NCI-H1930 (cell line): ENCODE data around the gene RBM23.
A peak's percentile ranks its signal among the peaks of the same experiment; 100 is the strongest.

Experiments used
- DNase-seq, 2 experiments: peaks; one replicate each; lab custom pipeline; 2025; lab: John Stamatoyannopoulos, UW

Gene RBM23

DNA sequence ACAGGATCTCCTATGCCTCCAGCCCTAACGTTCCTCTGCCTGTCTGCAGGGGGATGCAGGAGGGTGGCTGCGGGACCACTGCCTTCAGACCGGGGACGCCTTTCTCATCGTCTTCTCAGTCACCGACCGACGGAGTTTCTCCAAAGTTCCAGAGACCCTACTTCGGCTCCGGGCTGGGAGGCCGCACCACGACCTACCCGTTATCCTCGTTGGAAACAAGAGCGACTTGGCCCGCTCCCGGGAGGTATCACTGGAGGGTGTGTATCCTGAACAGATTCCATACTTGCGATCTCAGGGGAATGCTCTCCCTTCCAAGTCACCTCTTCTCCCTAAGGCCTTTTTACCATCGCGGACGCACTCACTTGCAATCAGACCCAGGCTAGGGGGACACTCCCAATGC lies 33.0 kb downstream of the RBM23 start:
- no peak for DNase-seq

GRCh38 chr14:22884738-22885523 lies 34.0 kb downstream of the RBM23 start:
- no peak for DNase-seq

GRCh38 chr14:22884076-22884737 lies 34.7 kb downstream of the RBM23 start:
- no peak for DNase-seq

- no peak for DNase-seq
Measured at GRCh38 chr14:22883173-22883976, 35.6 kb downstream of the RBM23 start, which contains the start of gene REM2. Gene REM2, plus strand, starts transcription at chr14:22883222. Its CDS starts 66 bp downstream, at chr14:22883288.

GRCh38 chr14:22882529-22883172 lies 36.3 kb downstream of the RBM23 start:
- peak; percentile 15 to 19 for DNase-seq

DNA sequence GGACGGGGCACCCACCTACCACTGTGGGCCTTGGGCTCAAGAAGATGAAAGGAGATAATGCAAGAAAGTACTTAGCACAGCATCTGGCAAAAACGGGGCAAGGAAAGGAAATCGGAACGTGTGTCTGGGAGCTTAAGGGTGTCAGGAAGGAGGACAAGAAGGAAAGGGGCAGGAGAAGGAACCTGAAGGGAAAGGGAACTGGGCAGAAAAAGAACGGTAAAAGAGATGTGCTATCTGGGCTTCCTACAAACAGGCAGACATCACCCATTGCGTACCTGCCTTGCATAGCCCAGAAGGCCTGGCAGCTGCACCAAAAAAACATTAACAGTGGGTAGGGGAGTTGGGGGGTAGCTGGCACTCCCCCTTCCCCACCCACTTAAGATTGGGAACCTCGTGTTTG lies 36.9 kb downstream of the RBM23 start:
- no peak for DNase-seq

GRCh38 chr14:22878271-22879246 lies 40.4 kb downstream of the RBM23 start:
- no peak for DNase-seq

DNA sequence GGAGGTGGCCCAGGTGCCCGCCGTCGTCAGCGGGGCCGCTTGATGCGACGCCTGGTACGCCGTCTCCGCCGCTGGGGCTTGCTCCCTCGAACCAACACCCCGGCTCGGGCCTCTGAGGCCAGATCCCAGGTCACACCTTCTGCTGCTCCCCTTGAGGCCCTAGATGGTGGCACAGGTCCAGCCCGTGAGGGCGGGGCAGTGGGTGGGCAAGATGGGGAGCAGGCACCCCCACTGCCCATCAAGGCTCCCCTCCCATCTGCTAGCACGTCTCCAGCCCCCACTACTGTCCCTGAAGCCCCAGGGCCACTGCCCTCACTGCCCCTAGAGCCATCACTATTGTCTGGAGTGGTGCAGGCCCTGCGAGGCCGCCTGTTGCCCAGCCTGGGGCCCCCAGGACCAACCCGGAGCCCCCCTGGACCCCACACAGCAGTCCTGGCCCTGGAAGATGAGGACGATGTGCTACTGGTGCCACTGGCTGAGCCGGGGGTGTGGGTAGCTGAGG lies 41.9 kb downstream of the RBM23 start:
- no peak for DNase-seq

GRCh38 chr14:22875748-22876319 lies 43.1 kb downstream of the RBM23 start:
- DNase-seq = no peak

DNA sequence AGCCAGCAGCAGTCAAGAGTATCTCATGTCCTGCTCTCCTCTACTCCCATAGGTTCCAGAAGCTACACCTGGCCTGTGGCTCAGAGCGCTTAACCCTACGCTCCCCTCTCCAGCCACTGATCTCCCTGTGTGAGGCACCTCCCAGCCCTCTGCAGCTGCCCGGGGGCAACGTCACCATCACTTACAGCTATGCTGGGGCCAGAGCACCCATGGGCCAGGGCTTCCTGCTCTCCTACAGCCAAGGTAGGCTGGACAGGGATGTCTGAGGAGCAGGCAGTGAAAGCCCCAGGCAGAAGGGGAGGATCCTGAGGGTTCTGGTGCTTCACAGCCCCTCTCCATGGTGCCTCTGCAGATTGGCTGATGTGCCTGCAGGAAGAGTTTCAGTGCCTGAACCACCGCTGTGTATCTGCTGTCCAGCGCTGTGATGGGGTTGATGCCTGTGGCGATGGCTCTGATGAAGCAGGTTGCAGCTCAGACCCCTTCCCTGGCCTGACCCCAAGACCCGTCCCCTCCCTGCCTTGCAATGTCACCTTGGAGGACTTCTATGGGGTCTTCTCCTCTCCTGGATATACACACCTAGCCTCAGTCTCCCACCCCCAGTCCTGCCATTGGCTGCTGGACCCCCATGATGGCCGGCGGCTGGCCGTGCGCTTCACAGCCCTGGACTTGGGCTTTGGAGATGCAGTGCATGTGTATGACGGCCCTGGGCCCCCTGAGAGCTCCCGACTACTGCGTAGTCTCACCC lies 43.8 kb downstream of the RBM23 start:
- DNase-seq = no peak

- DNase-seq = no peak
Measured at GRCh38 chr14:22872833-22873520, 46.0 kb downstream of the RBM23 start.

DNA sequence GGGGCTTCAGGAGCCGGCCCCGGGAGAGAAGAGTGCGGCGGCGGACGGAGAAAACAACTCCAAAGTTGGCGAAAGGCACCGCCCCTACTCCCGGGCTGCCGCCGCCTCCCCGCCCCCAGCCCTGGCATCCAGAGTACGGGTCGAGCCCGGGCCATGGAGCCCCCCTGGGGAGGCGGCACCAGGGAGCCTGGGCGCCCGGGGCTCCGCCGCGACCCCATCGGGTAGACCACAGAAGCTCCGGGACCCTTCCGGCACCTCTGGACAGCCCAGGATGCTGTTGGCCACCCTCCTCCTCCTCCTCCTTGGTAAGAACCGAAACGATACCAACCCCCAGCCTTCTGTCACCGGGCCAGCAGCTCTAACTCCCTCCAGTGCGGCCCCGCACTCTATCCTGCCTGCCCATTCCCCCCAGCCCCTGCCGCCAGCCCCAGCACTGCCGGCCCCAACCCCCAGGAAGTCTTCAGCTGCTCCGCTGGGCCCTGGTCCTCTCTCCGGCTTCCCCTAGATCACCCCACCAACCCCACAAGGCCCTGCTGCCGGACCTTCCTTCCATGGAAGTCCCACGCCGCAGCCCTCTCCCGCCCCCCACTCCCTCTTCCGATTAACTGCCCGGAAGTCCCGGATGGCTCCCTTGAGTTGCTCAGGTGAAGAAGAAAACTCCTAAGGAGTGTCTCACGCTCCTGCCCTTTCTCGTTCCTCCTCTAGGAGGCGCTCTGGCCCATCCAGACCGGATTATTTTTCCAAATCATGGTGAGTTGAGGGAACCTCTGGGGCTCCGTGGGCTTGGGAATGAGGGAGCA lies 46.7 kb downstream of the RBM23 start:
- DNase-seq = peak; percentile 65 to 70

DNA sequence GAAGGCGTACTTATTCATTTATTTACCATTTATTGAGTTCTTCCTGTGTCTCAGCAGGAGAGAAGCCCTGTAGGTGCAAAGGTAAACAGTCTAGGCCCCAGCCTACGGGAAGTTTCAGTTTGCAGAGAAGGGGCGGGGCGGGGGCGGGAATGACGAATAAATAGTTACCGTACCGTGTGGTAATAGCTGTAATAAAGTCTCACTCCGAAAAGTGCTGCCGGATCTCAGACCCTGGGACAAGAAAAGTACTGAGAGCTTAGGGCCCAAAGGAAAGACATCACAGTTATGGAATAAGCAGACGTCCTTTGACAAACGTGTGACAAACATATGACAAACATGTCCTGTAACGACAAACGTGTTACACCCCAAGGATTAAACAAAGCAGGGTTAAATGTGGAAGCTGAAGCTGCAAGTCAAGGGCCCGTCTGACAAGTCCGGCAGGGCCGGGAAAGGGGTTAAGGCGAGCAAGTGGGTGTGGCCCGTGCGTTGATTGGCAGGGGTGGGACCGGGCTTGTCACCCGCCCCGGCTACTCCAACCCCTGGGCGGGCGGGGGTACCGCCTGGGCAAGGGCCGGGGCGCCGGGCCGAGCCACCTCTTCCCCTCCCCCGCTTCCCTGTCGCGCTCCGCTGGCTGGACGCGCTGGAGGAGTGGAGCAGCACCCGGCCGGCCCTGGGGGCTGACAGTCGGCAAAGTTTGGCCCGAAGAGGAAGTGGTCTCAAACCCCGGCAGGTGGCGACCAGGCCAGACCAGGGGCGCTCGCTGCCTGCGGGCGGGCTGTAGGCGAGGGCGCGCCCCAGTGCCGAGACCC lies 47.5 kb downstream of the RBM23 start, which contains the start of gene LRP10:
Gene LRP10, plus strand, starts transcription at position 517 of the 809 bp plus-strand sequence. CDS start 564 bp downstream, outside the sequence.
- peak; percentile 66 to 79 for DNase-seq

- no peak for DNase-seq
Measured at GRCh38 chr14:22870811-22871223, 48.1 kb downstream of the RBM23 start.

DNA sequence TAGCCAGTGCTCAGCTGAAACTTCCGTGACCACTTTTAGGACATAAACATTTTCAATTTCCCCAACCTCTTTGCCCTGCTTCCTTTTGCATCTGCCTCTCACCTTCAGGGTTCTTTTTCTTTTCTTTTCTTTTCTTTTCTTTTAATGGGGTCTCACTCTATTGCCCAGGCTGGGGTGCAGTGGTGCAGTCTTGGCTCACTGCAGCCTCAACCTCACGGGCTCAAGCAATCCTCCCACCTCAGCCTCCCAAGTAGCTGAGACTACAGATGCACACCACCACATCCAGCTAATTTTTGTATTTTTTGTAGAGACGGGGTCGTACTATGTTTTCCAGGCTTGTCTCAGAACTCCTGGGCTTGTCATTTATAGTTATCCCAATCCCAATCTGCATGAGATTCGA lies 52.1 kb downstream of the RBM23 start:
- DNase-seq = no peak

DNA sequence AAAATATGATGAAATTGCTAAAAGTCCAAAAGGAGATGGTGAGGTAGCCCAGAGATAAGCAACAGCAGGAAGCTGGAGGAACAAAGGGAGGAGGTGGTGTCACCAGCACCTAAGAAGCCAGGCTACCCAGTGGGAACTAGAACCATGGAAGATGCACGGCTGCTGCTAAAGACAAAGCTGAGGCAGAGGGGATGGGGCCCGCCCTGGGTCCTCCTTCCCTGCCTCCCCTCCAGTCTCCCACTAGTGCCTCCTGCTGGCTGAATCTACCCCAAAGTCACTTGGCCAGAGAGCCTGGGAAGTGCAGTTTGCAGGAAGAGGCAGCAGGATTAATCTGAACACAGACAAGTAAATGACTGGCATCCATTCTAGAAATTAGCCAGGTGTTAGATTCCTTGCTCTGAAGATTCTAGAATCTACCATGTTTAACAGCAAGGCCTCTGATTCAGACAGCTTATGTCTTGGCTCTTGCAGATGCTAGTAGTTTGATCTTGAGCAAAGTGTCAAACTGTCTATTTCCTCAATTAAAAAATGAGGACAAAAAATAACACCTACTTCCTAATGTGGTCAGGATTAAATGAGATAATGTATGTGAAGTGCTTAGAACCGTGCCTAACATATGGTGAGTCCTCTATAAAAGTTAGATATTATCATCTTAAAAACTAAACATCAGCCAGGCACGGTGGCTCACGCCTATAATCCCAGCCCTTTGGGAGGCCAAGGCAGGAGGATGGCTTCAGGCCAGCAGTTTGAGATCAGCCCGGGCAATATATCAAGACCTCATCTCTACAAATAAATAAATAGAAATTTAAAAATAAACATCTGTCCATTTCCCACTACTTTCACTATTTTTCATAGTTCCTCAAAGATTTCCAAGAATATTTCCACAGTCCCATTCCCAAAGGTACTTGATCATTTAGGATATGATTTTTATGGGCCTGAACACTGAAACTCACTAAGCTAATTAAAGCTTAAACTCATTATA lies 53.2 kb downstream of the RBM23 start:
- no peak for DNase-seq
